K562 (cell line): ENCODE measurements around the gene HJV. TPM values are rescaled to one million over a fixed set of nuclear protein-coding genes. Genes with fewer than 3 reads are reported as not detected.

Experiments used
- BHLHE40 ChIP-seq: IDR thresholded peaks from 2 replicates; pipeline ENCODE4 v1.6.1; 2011; ENCODE audit warnings: low read length, improper control_type of control experiment
- EGR1 ChIP-seq: fragments of 450-650 bp; conservative IDR thresholded peaks from 2 replicates; pipeline ENCODE4 v1.6.1; 2017; ENCODE audit warnings: mild to moderate bottlenecking
- GTF2F1 ChIP-seq: IDR thresholded peaks from 2 replicates; pipeline ENCODE4 v1.6.1; 2011; ENCODE audit warnings: low read depth, low read length, improper control_type of control experiment
- HSF4 ChIP-seq: fragments of 250-450 bp; sonication (Bioruptor Pico); IDR thresholded peaks from 2 replicates; pipeline ENCODE4 v2.1.2; 2022; ENCODE audit warnings: mild to moderate bottlenecking, moderate library complexity, borderline replicate concordance
- NFXL1 ChIP-seq: fragments of 450-650 bp; formaldehyde crosslinking; IDR thresholded peaks from 2 replicates; pipeline ENCODE4 v1.4.0; 2021; ENCODE audit warnings: mild to moderate bottlenecking
- POLR2AphosphoS2 ChIP-seq: IDR thresholded peaks from 2 replicates; pipeline ENCODE4 v1.6.1; 2012; ENCODE audit warnings: low read length, improper control_type of control experiment
- RNF2 ChIP-seq: sonication (generic); IDR thresholded peaks from 2 replicates; pipeline ENCODE4 v1.6.1; 2016
- XRCC5 ChIP-seq: fragments of 200-400 bp; formaldehyde crosslinking; IDR thresholded peaks from 2 replicates; pipeline ENCODE4 v1.6.1; 2017; ENCODE audit warnings: low read depth, mild to moderate bottlenecking, low read length
- ZNF583 ChIP-seq: fragments of 250-450 bp; sonication (Bioruptor Pico); IDR thresholded peaks from 2 replicates; pipeline ENCODE4 v1.4.0; 2020
- ZNF766 ChIP-seq: fragments of 200-800 bp; sonication (Bioruptor generic); conservative IDR thresholded peaks from 2 replicates; pipeline ENCODE4 v1.6.1; 2016; ENCODE audit warnings: missing genetic modification characterization, missing compliant biosample characterization
- ZNF79 ChIP-seq: fragments of 250-450 bp; sonication (Bioruptor Pico); IDR thresholded peaks from 2 replicates; pipeline ENCODE4 v1.4.0; 2020; ENCODE audit warnings: low read depth, mild to moderate bottlenecking, moderate library complexity
- polyA plus RNA-seq, 8 experiments: library from polyadenylated mRNA; depleted of rRNA in 4 of 8; stranded (reverse) in 5 of 8; unstranded in 3 of 8; fragments of >200 nt; fragmentation: Nextera tagmentation in 2 of 8; fragmentation: Illumina TruSeq in 1 of 8; extraction: Ambion mirVana in 2 of 8; extraction: Trizol in 1 of 8; gene quantifications; 2 replicates each; pipeline versions ENCODE4 v1.2.1 to v1.2.3, GENCODE V29; 2011 to 2014; ENCODE audit warnings: inconsistent platforms in 1 of 8, missing spikeins in 1 of 8
- total RNA-seq, 7 experiments: library from RNA; depleted of rRNA in 6 of 7; stranded (reverse); fragments of >200 nt in 6 of 7; fragmentation: Illumina TruSeq in 2 of 7; extraction: Trizol in 2 of 7; gene quantifications; 2 replicates each; pipeline versions ENCODE4 v1.2.1 to v1.2.3, GENCODE V29; 2011 to 2021; ENCODE audit warnings: low replicate concordance in 1 of 7
- TF ChIP-seq, protein P1 (sequence below): sonication (generic); formaldehyde crosslinking; IDR thresholded peaks from 2 replicates; pipeline ENCODE4 v1.8.0; 2023; ENCODE audit warnings: missing genetic modification reagents, mild to moderate bottlenecking, borderline replicate concordance
- TF ChIP-seq, protein P2 (sequence below): sonication (generic); formaldehyde crosslinking; IDR thresholded peaks from 2 replicates; pipeline ENCODE4 v1.8.0; 2022; ENCODE audit warnings: mild to moderate bottlenecking, missing genetic modification reagents
- TF ChIP-seq, protein P3 (sequence below): fragments of 450-650 bp; conservative IDR thresholded peaks from 2 replicates; pipeline ENCODE4 v1.6.1; 2016; ENCODE audit warnings: missing genetic modification characterization, low read depth, mild to moderate bottlenecking, control low read depth, missing compliant biosample characterization
- TF ChIP-seq, protein P4 (sequence below): sonication (generic); formaldehyde crosslinking; IDR thresholded peaks from 2 replicates; pipeline ENCODE4 v1.8.1; 2023; ENCODE audit warnings: mild to moderate bottlenecking, missing genetic modification reagents
- TF ChIP-seq, protein P5 (sequence below): fragments of 450-650 bp; formaldehyde crosslinking; IDR thresholded peaks from 2 replicates; pipeline ENCODE4 v1.4.0; 2022; ENCODE audit warnings: missing genetic modification characterization

Gene HJV
- total and polyA plus RNA-seq, 9 of the 15 experiments (the other 6 are each of a cell fraction or from before 2014, with no cell fraction given): 1.0 to 6.6 (median 2.4) TPM

DNA sequence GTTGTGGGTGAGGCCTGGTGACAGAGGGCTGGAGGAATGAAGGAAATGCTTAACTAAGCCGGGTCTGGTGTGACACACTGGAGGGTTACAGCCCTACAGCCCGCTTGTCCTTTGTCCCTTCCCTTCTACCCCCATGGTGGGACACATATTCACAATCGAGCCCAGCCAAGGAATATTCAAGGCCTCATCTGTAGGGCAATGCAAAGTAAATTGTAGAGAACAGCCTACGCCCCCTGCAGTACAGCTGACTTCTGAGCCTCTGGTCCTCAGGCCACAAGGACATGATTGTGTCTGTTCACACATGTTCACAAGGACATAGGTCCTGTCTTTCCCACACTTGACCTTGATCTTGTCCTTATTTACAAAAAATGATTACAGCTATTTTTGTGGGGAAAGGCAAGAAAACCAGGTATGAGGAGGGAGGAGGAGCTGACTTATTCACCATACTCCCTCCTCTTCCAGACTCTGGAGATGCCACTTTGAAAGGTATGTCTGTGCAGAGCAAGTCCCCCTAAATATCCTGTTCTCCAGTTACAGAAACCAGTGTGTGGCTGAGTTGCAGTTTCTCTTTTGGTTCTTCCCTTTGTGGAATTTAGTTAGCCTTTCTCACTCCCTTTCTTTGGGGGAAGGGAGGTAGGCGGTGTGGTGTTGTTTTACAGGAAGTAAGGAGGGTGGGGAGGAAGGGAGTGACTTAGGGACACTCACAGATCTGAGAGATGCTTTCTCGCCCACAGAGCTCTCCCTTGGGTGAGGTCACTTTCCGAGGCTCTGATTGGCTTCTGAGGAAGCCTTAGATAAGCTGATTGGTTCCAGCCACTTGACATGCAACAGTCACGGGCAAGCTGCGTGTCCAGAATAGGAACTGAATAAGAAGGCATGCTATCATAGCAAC is 42.4 kb downstream of the HJV start (continued):
- TF ChIP-seq, protein P1, sequence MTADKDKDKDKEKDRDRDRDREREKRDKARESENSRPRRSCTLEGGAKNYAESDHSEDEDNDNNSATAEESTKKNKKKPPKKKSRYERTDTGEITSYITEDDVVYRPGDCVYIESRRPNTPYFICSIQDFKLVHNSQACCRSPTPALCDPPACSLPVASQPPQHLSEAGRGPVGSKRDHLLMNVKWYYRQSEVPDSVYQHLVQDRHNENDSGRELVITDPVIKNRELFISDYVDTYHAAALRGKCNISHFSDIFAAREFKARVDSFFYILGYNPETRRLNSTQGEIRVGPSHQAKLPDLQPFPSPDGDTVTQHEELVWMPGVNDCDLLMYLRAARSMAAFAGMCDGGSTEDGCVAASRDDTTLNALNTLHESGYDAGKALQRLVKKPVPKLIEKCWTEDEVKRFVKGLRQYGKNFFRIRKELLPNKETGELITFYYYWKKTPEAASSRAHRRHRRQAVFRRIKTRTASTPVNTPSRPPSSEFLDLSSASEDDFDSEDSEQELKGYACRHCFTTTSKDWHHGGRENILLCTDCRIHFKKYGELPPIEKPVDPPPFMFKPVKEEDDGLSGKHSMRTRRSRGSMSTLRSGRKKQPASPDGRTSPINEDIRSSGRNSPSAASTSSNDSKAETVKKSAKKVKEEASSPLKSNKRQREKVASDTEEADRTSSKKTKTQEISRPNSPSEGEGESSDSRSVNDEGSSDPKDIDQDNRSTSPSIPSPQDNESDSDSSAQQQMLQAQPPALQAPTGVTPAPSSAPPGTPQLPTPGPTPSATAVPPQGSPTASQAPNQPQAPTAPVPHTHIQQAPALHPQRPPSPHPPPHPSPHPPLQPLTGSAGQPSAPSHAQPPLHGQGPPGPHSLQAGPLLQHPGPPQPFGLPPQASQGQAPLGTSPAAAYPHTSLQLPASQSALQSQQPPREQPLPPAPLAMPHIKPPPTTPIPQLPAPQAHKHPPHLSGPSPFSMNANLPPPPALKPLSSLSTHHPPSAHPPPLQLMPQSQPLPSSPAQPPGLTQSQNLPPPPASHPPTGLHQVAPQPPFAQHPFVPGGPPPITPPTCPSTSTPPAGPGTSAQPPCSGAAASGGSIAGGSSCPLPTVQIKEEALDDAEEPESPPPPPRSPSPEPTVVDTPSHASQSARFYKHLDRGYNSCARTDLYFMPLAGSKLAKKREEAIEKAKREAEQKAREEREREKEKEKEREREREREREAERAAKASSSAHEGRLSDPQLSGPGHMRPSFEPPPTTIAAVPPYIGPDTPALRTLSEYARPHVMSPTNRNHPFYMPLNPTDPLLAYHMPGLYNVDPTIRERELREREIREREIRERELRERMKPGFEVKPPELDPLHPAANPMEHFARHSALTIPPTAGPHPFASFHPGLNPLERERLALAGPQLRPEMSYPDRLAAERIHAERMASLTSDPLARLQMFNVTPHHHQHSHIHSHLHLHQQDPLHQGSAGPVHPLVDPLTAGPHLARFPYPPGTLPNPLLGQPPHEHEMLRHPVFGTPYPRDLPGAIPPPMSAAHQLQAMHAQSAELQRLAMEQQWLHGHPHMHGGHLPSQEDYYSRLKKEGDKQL (CRISPR knock-in tag): no peak
- TF ChIP-seq EGR1: peak; percentile 88
- TF ChIP-seq HSF4: 0 out of 2 replicates have a peak, but pooled peaks have one; percentile 58
- TF ChIP-seq ZNF79 (CRISPR knock-in tag): no peak
- TF ChIP-seq, protein P2, sequence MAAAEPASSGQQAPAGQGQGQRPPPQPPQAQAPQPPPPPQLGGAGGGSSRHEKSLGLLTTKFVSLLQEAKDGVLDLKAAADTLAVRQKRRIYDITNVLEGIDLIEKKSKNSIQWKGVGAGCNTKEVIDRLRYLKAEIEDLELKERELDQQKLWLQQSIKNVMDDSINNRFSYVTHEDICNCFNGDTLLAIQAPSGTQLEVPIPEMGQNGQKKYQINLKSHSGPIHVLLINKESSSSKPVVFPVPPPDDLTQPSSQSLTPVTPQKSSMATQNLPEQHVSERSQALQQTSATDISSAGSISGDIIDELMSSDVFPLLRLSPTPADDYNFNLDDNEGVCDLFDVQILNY (CRISPR knock-in tag): no peak
- TF ChIP-seq, protein P3, sequence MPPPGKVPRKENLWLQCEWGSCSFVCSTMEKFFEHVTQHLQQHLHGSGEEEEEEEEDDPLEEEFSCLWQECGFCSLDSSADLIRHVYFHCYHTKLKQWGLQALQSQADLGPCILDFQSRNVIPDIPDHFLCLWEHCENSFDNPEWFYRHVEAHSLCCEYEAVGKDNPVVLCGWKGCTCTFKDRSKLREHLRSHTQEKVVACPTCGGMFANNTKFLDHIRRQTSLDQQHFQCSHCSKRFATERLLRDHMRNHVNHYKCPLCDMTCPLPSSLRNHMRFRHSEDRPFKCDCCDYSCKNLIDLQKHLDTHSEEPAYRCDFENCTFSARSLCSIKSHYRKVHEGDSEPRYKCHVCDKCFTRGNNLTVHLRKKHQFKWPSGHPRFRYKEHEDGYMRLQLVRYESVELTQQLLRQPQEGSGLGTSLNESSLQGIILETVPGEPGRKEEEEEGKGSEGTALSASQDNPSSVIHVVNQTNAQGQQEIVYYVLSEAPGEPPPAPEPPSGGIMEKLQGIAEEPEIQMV (tag): no peak
- TF ChIP-seq RNF2: peak; percentile 91
- no peak; the same call in 1 of the 2 replicates for TF ChIP-seq ZNF766 (CRISPR knock-in tag)
- TF ChIP-seq, protein P4, sequence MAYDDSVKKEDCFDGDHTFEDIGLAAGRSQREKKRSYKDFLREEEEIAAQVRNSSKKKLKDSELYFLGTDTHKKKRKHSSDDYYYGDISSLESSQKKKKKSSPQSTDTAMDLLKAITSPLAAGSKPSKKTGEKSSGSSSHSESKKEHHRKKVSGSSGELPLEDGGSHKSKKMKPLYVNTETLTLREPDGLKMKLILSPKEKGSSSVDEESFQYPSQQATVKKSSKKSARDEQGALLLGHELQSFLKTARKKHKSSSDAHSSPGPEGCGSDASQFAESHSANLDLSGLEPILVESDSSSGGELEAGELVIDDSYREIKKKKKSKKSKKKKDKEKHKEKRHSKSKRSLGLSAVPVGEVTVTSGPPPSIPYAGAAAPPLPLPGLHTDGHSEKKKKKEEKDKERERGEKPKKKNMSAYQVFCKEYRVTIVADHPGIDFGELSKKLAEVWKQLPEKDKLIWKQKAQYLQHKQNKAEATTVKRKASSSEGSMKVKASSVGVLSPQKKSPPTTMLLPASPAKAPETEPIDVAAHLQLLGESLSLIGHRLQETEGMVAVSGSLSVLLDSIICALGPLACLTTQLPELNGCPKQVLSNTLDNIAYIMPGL (CRISPR knock-in tag): 0 out of 2 replicates have a peak, but pooled peaks have one; percentile 64
- TF ChIP-seq XRCC5: no peak
- TF ChIP-seq, protein P5, sequence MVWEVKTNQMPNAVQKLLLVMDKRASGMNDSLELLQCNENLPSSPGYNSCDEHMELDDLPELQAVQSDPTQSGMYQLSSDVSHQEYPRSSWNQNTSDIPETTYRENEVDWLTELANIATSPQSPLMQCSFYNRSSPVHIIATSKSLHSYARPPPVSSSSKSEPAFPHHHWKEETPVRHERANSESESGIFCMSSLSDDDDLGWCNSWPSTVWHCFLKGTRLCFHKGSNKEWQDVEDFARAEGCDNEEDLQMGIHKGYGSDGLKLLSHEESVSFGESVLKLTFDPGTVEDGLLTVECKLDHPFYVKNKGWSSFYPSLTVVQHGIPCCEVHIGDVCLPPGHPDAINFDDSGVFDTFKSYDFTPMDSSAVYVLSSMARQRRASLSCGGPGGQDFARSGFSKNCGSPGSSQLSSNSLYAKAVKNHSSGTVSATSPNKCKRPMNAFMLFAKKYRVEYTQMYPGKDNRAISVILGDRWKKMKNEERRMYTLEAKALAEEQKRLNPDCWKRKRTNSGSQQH (CRISPR knock-in tag): peak; percentile 40; the same call in 1 of the 2 replicates
- TF ChIP-seq GTF2F1: no peak
- no peak; the same call in 1 of the 2 replicates for TF ChIP-seq POLR2AphosphoS2
- peak; percentile 67 for TF ChIP-seq BHLHE40
- 0 out of 2 replicates have a peak, but pooled peaks have one; percentile 31 for TF ChIP-seq NFXL1
- TF ChIP-seq ZNF583: 0 out of 2 replicates have a peak, but pooled peaks have one; percentile 63
